ENCODE measurements around the gene PDHX. TPM values are rescaled to one million over a fixed set of nuclear protein-coding genes. Genes with fewer than 3 reads are reported as not detected.

Gene PDHX
- total RNA-seq, 1 experiment from 2014 or later = 26.0 TPM

DNA sequence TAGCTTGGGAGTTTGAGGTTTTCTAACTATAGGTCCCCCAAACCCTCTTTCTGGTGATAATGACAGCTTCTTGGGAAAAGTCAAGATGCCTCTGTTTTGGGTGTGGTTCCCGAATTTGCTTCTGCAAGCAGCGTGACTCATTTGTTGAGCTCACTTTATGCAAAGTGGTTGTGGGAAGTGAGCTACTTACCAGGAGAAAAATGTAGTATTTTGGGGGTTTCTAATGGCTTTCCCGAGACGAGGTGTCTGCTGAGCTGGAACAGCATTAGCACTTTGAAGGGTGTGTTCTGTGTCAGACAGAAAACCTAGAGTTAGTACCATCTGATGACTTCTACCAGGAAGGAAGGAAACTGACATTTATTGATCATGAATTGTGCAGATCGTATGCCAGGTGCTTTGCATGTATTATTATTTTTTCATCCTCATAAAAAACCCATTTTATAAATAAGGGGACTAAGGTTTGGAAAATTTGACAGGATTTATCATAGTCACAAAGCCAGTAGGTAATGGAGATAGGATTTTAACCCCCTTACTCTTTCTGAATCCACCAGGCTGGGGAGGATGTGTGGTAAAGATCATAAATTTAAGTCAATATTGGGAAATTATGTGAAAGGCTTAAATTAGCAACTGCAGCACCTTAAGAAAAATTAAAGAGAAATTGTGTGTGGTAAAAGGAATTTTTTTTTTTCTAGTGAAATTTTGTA is 113.7 kb downstream of the PDHX start:
- Histone ChIP-seq H3K9me3 (ENCODE audit: low read length) (no peaks in the 10 kb centered on the region), H4K20me1 (ENCODE audit: insufficient read depth, low read depth, low read length) (no peaks in the 10 kb centered on the region), H3K36me3 (ENCODE audit: insufficient read depth, low read length) (no peaks in the 10 kb centered on the region), H2AFZ (ENCODE audit: low read length) (no peak overlapping the region), H3K9me2 (replicated peaks; ENCODE audit: insufficient read depth, low read length) (no peaks in the 10 kb centered on the region), H3K9ac (ENCODE audit: low read length) (no peak overlapping the region), H3K27ac (ENCODE audit: low read length) (no peak overlapping the region), H3K4me2 (ENCODE audit: low read depth, low read length, poor library complexity, severe bottlenecking) (no peak overlapping the region), H3K79me2 (ENCODE audit: low read length) (no peaks in the 10 kb centered on the region), H3K4me3 (ENCODE audit: low read length) (no peak overlapping the region), H3K4me1 (ENCODE audit: low read length) (peaks cover 10% of the 10 kb centered on the region; the same call in 1 of the 2 replicates), H3K27me3 (ENCODE audit: low read length) (no peaks in the 10 kb centered on the region)
- DNase-seq = no peak

DNA sequence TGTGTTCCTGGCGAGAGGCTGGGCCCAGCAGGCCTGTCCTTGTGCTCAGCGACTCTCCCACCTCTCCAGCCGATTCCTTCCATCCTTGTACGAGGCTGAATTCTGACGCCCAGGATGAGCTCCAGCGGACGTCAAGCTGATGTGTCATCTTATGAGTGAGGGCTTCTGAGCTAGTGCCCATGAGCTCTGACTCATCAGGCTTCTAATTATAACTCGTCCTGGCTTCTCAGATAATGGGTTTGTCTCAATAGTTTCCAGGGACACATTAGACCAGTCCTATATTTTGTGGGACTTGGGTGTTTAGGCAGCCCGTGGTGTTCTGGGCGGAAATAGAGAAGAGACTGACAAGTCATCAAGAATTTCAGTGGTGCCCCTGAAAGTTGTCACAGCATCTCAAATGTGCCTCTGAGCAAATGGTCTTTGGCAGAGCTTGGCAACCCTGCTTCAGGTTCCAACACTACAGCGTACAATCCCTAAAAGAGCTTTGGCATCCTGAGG is 114.3 kb downstream of the PDHX start:
- Histone ChIP-seq H2AFZ (ENCODE audit: low read length) (no peak overlapping the region), H3K4me2 (ENCODE audit: low read depth, low read length, poor library complexity, severe bottlenecking) (no peak overlapping the region)

DNA sequence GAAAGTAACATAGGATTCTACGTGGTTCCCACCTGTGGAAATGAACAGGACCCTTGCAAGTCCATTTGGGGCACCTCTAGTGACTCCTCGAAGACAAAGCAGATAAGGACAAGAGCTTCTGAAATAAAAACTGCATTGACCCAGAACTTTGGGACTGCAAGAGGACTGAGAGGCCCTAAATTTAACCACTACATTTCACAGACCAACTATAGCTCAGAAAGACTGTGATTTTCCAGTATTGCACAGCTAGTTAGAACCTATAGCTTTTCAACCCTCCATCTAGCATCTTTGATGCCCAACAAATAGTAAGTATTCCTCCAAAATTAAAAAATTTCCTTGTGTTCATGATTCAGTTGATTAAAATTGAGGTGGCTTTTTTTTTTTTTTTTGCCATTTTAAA is 114.9 kb downstream of the PDHX start:
- Histone ChIP-seq H3K9ac (ENCODE audit: low read length) (no peak overlapping the region), H3K27me3 (ENCODE audit: low read length) (no peaks in the 10 kb centered on the region), H3K4me2 (ENCODE audit: low read depth, low read length, poor library complexity, severe bottlenecking) (no peak overlapping the region), H4K20me1 (ENCODE audit: insufficient read depth, low read depth, low read length) (no peaks in the 10 kb centered on the region), H3K9me2 (replicated peaks; ENCODE audit: insufficient read depth, low read length) (no peaks in the 10 kb centered on the region), H3K27ac (ENCODE audit: low read length) (no peak overlapping the region), H3K4me3 (ENCODE audit: low read length) (no peak overlapping the region), H3K9me3 (ENCODE audit: low read length) (no peaks in the 10 kb centered on the region), H3K4me1 (ENCODE audit: low read length) (peaks cover 18% of the 10 kb centered on the region), H3K79me2 (ENCODE audit: low read length) (no peaks in the 10 kb centered on the region), H2AFZ (ENCODE audit: low read length) (no peak overlapping the region), H3K36me3 (ENCODE audit: insufficient read depth, low read length) (no peaks in the 10 kb centered on the region)
- DNase-seq = no peak

More for the DNA sequence above, 114.3 kb downstream of the PDHX start:
- H3K36me3 ChIP-seq (ENCODE audit: insufficient read depth, low read length) = no peaks in the 10 kb centered on the region
- no peak overlapping the region for H3K4me3 ChIP-seq (ENCODE audit: low read length)
- no peak overlapping the region for H3K27ac ChIP-seq (ENCODE audit: low read length)
- H3K27me3 ChIP-seq (ENCODE audit: low read length) = no peaks in the 10 kb centered on the region
- no peaks in the 10 kb centered on the region for H4K20me1 ChIP-seq (ENCODE audit: insufficient read depth, low read depth, low read length)
- no peaks in the 10 kb centered on the region for H3K79me2 ChIP-seq (ENCODE audit: low read length)
- H3K9me3 ChIP-seq (ENCODE audit: low read length) = no peaks in the 10 kb centered on the region
- DNase-seq = no peak
- no peak overlapping the region for H3K9ac ChIP-seq (ENCODE audit: low read length)
- peaks cover 14% of the 10 kb centered on the region; the same call in 1 of the 2 replicates for H3K4me1 ChIP-seq (ENCODE audit: low read length)
- H3K9me2 ChIP-seq (replicated peaks; ENCODE audit: insufficient read depth, low read length) = no peaks in the 10 kb centered on the region

DNA sequence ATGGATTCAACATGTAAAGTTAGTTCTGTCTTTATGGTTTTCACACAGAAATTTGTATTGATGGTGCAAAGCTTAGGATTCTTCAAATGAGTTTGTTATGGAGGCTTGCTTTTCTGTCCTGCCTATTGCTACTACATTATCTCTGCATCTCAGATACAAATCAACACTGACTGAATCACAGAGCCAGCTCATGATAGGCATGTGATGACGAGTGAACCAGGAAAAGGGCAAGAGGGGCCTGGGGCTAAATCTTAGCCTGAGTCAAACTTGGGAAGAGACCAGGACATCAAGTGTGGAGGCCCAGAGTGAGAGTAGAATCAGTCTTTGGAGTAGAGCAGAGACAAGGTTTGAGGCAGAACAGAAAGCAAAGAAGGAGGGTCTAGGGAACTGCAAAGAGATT is 115.4 kb downstream of the PDHX start:
- H3K27me3 ChIP-seq (ENCODE audit: low read length) = no peaks in the 10 kb centered on the region
- H3K4me1 ChIP-seq (ENCODE audit: low read length) = peaks cover 18% of the 10 kb centered on the region
- H3K9me2 ChIP-seq (replicated peaks; ENCODE audit: insufficient read depth, low read length) = no peaks in the 10 kb centered on the region
- H2AFZ ChIP-seq (ENCODE audit: low read length) = no peak overlapping the region
- no peaks in the 10 kb centered on the region for H3K36me3 ChIP-seq (ENCODE audit: insufficient read depth, low read length)
- DNase-seq = no peak
- H3K79me2 ChIP-seq (ENCODE audit: low read length) = no peaks in the 10 kb centered on the region
- H3K27ac ChIP-seq (ENCODE audit: low read length) = no peak overlapping the region
- no peak overlapping the region for H3K9ac ChIP-seq (ENCODE audit: low read length)
- no peaks in the 10 kb centered on the region for H3K9me3 ChIP-seq (ENCODE audit: low read length)
- no peaks in the 10 kb centered on the region for H4K20me1 ChIP-seq (ENCODE audit: insufficient read depth, low read depth, low read length)
- no peak overlapping the region for H3K4me2 ChIP-seq (ENCODE audit: low read depth, low read length, poor library complexity, severe bottlenecking)
- no peak overlapping the region for H3K4me3 ChIP-seq (ENCODE audit: low read length)

DNA sequence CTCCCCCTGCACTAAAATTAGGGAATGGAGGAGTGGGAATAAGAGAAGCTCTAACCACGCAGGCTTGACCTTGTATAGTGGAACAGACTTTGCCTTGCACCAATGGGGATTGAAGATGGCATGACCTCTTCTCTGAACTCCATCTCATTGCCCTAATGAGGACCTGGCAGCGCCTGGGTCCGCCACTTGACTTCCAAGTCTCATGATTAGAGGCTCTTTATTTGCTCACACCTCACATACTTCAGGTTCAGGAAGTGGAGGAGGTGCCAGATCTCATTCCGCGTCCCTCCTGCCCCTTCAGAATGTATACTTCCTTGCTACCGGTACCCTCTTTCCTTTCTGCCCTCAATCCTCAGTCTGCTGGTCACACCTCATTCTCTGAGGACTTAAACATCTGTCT is 116.6 kb downstream of the PDHX start:
- no peaks in the 10 kb centered on the region for H3K27me3 ChIP-seq (ENCODE audit: low read length)
- no peak overlapping the region for H3K9ac ChIP-seq (ENCODE audit: low read length)
- no peaks in the 10 kb centered on the region for H3K9me2 ChIP-seq (replicated peaks; ENCODE audit: insufficient read depth, low read length)
- H3K79me2 ChIP-seq (ENCODE audit: low read length) = no peaks in the 10 kb centered on the region
- H3K4me1 ChIP-seq (ENCODE audit: low read length) = peaks cover 18% of the 10 kb centered on the region
- H3K9me3 ChIP-seq (ENCODE audit: low read length) = no peaks in the 10 kb centered on the region
- H3K36me3 ChIP-seq (ENCODE audit: insufficient read depth, low read length) = no peaks in the 10 kb centered on the region
- no peak overlapping the region for H3K27ac ChIP-seq (ENCODE audit: low read length)
- H4K20me1 ChIP-seq (ENCODE audit: insufficient read depth, low read depth, low read length) = no peaks in the 10 kb centered on the region
- no peak overlapping the region for H2AFZ ChIP-seq (ENCODE audit: low read length)
- no peak overlapping the region for H3K4me2 ChIP-seq (ENCODE audit: low read depth, low read length, poor library complexity, severe bottlenecking)
- DNase-seq = no peak
- H3K4me3 ChIP-seq (ENCODE audit: low read length) = no peak overlapping the region

DNA sequence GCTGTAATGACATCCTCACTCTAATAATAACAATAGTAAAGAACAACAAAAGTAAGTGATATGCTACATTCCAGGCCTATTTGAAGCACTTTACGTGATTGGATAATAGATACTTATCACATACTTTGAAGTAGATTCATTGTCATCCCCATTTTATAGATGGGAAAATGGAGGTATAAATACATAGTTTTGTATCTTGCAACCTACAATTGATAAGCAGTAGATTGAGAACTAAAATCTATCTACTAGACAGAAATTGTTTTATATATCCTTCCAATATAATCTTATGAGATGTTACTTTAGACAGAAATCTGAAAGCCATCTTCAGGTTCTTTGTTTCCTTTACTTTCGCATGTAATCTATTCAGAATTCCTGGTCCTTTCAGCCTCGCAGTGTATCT is 118.0 kb downstream of the PDHX start:
- Histone ChIP-seq H3K27me3 (ENCODE audit: low read length) (no peaks in the 10 kb centered on the region), H2AFZ (ENCODE audit: low read length) (no peak overlapping the region), H3K4me1 (ENCODE audit: low read length) (peaks cover 18% of the 10 kb centered on the region), H3K9me3 (ENCODE audit: low read length) (no peaks in the 10 kb centered on the region), H3K27ac (ENCODE audit: low read length) (no peak overlapping the region), H3K4me2 (ENCODE audit: low read depth, low read length, poor library complexity, severe bottlenecking) (no peak overlapping the region), H3K4me3 (ENCODE audit: low read length) (no peak overlapping the region), H4K20me1 (ENCODE audit: insufficient read depth, low read depth, low read length) (no peaks in the 10 kb centered on the region), H3K9me2 (replicated peaks; ENCODE audit: insufficient read depth, low read length) (no peaks in the 10 kb centered on the region), H3K79me2 (ENCODE audit: low read length) (no peaks in the 10 kb centered on the region), H3K36me3 (ENCODE audit: insufficient read depth, low read length) (no peaks in the 10 kb centered on the region), H3K9ac (ENCODE audit: low read length) (no peak overlapping the region)
- no peak for DNase-seq

DNA sequence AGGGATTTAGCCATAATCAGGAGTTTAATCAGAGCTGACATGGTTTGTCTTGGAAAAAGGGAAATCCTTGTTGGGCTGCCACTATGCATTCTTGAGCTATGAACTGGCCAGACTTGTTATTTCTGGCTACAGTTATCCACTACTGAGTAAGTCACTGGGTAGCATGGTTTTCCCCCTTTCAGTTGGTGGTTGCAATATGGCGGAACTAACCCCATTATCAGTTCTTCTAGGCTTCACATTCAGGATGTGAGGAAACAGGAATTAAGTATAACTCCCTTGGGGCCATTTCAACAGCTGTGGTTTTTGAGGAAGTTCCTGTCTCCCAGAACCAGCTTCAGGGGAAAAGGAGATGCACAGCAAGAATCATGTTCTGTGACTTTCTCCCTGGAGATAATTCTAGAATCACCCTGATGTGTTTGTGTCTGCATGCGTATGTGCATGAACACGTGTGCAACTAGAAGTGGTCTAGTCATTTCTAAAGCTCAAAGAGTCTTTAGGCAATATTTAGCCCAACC is 119.5 kb downstream of the PDHX start:
- Histone ChIP-seq H3K36me3 (ENCODE audit: insufficient read depth, low read length) (no peaks in the 10 kb centered on the region), H3K27me3 (ENCODE audit: low read length) (peaks cover 1% of the 10 kb centered on the region; the same call in 1 of the 2 replicates), H4K20me1 (ENCODE audit: insufficient read depth, low read depth, low read length) (no peaks in the 10 kb centered on the region), H3K4me1 (ENCODE audit: low read length) (peaks cover 18% of the 10 kb centered on the region), H3K9me3 (ENCODE audit: low read length) (no peaks in the 10 kb centered on the region), H3K9ac (ENCODE audit: low read length) (no peak overlapping the region), H3K27ac (ENCODE audit: low read length) (no peak overlapping the region), H3K79me2 (ENCODE audit: low read length) (no peaks in the 10 kb centered on the region), H3K9me2 (replicated peaks; ENCODE audit: insufficient read depth, low read length) (no peaks in the 10 kb centered on the region), H3K4me3 (ENCODE audit: low read length) (no peak overlapping the region), H3K4me2 (ENCODE audit: low read depth, low read length, poor library complexity, severe bottlenecking) (no peak overlapping the region), H2AFZ (ENCODE audit: low read length) (no peak overlapping the region)
- no peak for DNase-seq

DNA sequence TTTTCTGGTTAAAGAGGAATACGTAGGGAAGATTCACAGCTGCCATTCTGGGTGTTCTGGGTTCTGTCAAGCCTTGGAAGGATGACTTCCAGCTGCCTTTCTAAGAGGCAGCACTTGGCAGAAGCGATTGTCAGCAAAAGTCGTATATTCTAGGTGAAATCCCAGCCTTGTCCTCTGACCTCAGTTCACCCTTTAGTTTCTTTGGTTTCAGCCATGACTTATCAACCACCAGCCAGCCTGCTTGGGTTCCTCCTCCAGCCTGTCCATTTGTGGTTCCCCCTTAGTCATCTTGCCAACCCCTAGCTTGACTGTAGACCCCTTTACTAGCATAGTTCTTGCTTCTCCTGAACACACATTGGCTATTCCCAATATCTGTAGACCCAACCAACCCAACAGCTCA is 120.2 kb downstream of the PDHX start:
- no peaks in the 10 kb centered on the region for H3K9me3 ChIP-seq (ENCODE audit: low read length)
- no peak overlapping the region for H3K4me2 ChIP-seq (ENCODE audit: low read depth, low read length, poor library complexity, severe bottlenecking)
- H3K27me3 ChIP-seq (ENCODE audit: low read length) = peaks cover 2% of the 10 kb centered on the region; the same call in 1 of the 2 replicates
- peaks cover 18% of the 10 kb centered on the region for H3K4me1 ChIP-seq (ENCODE audit: low read length)
- H3K4me3 ChIP-seq (ENCODE audit: low read length) = no peak overlapping the region
- H2AFZ ChIP-seq (ENCODE audit: low read length) = no peak overlapping the region
- no peaks in the 10 kb centered on the region for H3K9me2 ChIP-seq (replicated peaks; ENCODE audit: insufficient read depth, low read length)
- DNase-seq = no peak
- no peaks in the 10 kb centered on the region for H4K20me1 ChIP-seq (ENCODE audit: insufficient read depth, low read depth, low read length)
- H3K79me2 ChIP-seq (ENCODE audit: low read length) = no peaks in the 10 kb centered on the region
- no peak overlapping the region for H3K27ac ChIP-seq (ENCODE audit: low read length)
- no peak overlapping the region for H3K9ac ChIP-seq (ENCODE audit: low read length)
- H3K36me3 ChIP-seq (ENCODE audit: insufficient read depth, low read length) = no peaks in the 10 kb centered on the region
